GM19467 (cell line): Measurements from ENCODE around the gene ZMYND10.

Experiments
- ATAC-seq: cut with Tn5 transposase; IDR thresholded peaks from one replicate; pipeline ENCODE4 v1.9.1; 2021; ENCODE audit warnings: mild to moderate bottlenecking, moderate library complexity; ENCODE audit not compliant: unreplicated experiment

The ZMYND10 gene

DNA sequence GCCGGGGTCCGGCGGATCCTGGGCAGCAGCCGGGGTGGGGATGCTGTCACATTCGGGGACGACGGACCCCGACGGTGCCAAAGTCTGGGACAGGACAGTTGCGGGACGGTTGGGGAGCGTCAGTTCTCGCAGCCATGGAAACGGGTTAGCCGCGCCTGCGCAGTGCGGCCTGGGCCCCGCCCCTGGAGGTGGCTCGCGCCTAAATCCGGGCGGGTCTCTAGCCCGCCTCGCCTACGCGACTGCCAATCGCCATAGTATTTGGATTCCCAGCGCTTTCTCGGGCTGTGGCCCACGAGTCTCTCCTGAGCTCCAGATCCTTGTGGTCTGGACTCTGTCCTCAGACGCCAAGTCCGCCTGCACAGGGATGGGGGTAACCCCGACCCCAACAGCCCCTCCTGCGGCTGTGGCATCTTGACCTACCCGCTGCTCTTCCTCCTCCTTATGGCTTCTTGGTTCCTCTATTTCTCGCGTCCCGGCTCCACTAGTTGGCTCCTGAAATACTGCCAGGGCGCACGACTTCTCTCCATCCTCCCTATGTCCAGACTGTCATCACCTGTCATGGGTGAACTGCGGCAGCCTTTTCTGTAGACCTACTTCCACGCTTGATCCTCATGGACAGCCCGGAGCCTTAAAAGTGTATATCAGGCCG, at the start of gene ZMYND10:
Gene ZMYND10, minus strand, starts transcription at position 147 of the 649 bp plus-strand sequence. CDS start 153 bp downstream, outside the sequence.
- no peak for ATAC-seq

DNA sequence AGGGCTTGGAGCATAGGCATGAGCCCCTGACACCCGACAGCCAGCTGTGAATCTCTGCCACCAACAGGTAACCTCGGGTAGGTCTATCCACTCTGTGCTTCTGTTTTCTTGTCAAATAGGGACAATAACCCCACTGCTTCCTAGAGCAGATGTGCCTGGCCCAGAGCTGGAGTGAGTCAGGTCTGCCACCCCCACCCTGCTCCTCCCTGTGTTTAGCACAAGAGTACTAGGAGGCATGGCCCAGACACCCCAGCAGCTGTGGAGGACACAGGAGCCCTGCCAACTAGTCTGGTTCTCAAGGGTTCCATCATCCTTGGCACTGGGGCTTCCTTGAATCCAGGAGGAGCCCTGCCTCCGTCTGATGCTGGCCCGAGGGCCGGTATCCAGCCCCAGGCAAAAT, 47.5 kb upstream of the ZMYND10 start:
- no peak for ATAC-seq

DNA sequence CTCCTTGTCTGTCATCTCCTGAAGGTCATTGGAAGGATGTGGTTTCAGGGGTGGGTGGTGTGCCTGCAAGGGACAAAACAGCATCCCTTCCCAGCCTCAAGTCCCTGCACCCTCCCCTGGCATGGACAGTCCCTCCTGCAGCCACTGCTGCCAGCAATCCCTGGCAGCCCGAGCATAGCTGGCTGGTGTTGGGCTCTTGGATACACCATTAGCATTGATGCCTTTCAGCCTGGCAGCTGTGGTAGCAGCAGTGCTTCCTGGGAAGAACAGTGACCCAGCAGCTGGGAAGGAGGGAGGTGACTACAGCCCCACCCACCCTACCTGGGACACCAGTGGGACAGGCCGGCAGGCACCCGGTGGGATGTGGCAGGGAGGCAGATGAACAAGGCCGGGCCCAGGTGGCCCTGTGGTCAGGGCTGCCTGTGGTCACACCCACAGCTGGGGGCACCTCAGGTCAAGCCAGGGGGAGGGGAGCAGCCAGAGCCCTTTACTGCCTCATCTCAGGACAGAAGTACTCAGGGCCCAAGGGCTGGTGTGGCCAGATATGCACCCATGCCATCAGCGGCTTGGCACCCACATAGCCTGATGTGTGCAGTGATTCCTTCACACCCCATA, 46.7 kb upstream of the ZMYND10 start:
- ATAC-seq = no peak

DNA sequence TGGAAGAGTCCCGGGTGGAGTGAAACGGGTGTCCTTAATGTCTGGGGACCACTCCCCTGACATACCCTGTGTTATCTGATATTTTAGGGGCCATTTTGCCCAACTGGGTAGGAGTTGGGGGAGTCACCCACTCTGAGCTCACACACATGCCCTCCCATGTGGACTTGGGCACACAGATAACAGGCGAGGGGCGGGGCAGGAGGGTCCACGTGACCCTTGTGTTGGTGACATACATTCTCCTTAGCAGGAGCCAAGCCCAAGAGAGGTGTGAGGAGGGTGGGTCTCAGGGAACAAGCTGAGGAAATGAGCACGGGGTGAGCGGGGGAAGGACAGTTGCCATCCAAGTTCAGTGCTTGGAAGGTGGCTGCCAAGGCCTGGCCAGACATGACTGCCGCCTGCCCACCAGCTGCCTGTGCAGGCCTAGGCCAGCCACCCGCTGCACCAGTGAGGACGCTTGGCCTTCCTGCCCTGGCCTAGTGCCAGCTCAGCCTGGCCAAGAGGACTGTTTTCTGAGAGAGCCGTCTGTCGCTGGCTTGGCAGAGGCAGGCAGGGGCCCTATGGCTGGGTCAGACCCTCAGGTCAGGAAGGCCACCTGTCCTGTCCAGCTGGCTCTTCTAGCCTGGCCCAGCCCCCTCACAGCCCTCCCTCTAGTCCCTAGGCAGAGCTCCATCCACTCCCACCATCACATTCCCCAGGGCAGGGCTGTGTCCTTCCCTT, 45.1 kb upstream of the ZMYND10 start:
- no peak for ATAC-seq

DNA sequence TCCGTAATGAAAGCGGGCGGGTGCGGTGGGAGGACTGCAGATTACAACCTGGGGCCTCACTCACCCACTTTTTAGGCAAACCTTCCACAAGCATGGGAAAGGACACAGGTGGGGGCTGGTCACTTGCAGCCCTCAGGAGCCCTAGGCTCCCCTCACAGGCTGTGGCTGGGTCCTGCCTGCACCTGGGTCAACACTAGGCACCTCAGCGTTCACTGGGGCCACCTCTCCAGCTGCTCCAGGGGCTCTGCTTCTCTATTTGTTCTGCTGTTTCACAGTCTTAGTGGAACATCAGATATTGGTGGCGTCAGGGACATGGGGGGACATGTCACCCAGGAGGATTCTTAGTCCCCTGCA, 43.9 kb upstream of the ZMYND10 start:
- no peak for ATAC-seq

DNA sequence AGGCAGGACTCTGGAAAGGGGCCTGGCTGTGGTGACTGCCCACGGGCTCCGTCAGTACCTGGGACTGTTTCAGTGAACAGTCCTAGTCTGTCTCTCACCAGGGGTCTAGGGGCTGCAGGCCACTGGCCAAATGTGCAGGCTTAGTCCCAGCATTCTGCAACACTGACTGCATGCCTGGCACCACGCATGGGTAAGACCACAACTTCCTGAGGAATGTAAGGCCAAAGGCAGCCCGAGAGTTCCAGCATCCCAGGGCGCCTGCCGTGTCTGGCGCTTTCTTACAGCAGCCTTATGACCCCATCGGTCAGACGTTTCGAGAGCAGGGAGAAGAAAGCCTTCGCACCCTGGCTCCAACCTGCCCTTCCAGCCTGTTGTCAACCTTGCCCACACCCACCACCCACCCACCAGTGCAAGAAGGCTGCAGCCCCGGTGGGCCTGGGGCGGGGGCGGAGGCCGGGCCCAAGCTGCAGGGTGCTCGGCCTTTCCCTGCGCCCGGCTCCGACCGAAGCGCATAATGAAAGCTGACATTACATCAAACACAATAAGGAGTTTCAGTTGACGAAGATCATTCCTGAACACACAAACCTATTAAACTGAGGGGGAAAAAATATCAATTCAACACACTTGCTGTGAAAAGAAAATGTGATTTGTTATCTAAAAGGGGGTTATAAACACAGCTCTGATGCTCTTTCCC, 43.3 kb upstream of the ZMYND10 start:
- no peak for ATAC-seq

DNA sequence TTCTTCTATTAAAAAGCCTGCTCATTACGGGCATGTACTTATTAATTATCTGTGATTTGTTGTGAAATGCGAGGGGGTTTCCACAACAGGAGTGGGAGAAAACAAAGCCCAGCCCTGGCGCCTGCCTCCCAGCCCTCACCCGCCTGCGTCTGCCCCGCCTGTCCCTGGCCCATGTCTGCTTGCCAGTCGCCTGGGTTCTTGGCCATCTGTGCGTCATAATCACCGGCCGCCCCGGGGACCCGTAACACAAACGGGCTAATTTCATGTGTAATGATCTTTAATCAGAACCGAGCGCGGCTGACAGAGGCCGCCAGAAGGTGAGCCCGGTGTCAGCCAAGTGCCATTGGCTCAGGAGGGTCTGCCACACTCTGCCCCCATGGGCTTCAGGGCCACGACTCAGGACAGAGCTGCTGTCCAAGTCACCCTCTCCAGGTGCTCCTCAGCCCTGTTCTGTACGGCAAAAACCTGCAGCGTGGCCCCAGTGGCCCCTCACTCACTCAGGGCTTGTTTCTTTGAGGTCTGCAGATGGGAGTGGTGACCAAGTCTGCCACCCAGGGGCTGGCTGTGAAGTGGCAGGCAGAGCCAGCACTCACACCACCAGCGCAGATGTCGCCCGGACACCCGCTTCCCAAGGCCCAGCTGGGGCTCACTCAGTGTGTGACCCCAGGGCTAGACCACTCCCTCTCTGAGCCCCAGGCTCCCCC, 42.6 kb upstream of the ZMYND10 start:
- no peak for ATAC-seq

DNA sequence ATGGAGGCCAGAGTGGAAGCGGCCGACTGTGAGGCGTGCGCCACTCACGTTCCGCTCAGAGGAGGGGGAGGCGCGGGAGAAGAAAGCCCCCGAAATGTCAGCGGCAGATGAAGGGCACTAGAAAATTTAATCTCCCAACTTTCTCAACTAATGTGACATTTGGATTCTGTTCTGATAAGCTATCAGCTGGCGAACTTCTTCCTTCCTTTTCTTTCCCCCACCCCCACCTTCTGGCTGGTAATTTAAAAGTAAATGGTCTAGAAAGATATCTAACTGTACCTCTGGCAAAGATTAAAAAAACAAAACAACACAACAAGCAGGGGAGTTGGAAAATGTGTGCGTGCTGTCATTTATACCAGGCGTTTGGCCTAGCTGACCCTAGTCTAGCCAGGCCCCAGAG, 40.2 kb upstream of the ZMYND10 start:
- no peak for ATAC-seq

DNA sequence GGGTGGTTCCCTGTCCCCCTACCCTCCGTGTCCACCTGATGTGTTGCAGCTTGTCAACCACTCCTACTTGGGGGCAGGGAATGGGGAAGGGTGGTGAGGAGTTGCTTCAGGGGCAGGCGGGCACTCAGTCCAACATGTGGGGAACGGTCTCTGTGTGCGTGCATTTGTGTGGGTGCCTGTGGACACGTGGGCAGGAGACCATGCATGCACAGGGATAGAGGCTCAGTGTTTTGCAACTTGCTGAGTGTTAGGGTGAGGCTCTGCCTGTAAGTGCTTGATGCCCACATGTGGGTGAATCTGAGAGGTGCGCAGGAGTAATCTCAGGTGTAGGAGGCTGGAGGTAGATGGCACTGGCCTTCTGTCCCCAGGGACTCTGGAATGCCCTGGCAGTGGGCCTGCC, 38.2 kb upstream of the ZMYND10 start:
- no peak for ATAC-seq

DNA sequence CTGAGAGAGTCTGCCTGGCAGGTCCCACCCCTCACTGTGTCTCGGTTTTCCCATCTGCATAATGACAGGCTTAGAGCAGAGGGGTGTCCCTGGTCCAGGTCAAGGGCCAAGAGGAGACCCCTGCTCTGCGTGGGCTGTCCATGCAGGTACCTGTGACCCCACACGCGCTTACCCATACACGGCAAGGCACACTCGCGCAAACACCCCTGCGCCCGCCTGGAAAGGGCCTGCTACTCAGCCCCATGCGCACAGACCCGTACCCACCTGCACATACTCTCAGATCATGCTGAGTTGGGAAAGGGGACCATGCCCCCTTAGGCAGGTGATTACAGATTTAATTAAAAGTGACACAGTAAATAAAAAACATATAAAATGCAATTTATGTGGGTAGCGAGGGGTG, 37.2 kb upstream of the ZMYND10 start:
- ATAC-seq = no peak

DNA sequence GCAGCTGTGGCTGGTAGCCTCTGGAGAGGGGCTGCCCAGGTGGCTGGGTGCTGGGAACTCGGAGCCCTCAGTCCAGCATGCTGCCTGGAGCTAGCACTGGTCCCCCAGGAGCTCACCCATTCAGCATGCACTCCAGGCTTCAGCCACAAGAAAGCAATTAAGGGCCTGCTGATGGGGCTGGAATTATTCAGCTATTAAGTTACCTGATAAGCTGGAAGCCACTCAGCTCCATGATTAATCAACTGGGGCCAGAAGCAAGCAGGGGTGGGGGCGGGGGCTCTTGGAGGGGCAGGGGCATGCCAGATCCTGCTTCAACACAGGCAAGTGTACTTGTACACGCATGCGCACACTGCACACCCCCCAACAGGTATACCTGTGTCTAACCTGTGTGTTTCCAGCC, 35.9 kb upstream of the ZMYND10 start:
- ATAC-seq = no peak

DNA sequence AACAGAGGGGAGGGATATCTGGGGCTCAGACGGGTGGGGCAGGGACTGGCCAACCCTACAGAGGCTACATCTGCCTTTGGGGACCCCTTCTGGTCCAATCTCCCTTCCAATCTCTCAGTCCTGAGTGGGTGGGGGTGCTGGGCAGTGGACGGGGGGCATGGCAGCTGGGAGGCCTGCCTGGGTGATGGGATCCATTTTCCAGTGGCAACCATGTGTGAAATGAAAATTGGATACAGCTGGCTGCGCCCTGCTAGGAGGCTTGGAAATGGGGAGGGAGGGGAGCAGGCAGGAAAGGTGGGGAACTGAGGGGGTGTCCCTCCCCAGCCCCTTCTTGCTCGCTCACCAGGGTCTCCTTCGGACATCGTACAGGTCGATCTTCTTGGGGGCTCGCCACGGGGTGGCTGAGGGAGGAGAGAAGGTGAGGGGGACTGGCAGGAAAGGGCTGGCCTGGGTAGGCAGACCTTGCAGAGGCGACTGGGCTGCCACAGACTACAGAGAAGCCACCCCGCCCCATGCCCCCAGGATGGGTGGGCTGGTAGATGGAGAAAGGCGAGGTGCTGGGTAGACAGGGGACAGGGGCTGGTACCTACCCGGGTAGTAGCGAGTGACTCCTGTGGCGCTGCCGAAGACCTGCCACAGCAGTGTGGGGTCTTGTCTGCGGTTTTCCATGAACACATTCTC, 35.0 kb upstream of the ZMYND10 start:
- ATAC-seq = no peak

DNA sequence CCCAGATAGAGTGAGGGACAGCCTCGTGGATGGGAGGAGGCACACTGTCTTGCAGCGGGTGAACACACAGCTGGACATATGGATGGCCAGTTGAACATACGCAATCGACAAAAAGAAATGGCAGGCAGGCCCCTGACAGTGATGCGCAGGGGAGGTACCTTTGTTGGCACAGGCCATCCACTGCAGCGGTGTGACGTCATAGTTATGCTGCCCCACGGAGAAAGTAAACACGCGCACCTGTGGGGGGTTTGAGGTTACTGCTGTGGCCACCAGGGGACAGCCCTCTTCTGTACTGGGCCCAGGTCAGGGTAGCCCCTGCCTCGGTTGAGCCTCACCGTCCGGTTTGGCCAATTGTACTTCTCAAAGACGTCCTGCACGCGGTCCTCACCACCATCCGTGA, 33.2 kb upstream of the ZMYND10 start:
- ATAC-seq = no peak

DNA sequence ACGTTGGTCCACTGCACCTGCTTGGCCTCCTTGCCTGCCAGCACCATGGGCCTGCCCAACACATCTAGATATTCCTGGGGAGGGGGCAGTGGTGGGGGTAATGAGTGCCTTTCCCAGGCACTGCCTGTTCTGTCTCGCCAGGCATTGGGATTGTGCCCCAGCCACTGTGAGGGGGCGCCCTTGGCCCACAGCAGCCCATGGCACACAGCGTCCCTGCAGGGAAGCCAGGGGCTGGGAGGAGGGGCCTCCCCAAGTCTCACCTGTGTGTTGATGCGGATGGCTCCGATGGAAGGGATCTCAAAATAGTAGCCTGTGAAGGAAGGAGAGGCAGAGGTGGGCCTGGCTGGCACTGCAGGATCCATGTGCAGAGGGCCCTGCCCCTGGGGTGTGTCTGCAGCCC, 32.5 kb upstream of the ZMYND10 start:
- no peak for ATAC-seq

DNA sequence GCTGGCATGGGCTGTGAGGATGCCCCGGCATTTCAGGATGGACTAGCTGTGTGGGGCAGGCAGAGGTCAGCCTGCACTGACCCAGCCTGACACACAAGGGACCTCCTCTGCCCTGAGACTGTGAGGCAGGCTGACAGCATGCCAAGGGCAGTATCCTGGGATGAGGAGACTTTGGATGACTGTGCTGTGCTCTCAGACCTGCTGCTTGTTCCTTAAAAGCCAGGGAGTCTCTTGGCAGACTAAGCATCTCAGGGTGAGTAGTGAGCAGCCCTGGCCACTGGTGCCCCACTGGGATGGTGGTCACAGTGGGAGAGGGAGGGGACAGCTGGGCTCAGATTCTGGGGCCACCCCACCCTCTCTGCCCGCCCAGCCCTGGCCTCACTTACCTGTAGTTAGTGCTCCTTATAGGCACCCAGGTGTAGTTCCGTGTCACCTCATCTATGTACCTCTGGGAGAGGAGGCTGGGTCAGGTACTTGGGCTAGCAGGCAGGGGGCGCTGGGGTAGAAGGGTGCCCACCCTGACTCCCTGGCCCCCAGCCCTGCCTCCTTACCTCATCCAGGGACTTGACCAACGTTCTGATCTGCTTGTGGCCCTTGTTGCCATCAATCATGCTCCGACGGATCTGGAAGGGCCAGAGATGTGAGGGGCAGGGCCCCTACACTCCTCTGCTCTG, 29.9 kb upstream of the ZMYND10 start:
- no peak for ATAC-seq

DNA sequence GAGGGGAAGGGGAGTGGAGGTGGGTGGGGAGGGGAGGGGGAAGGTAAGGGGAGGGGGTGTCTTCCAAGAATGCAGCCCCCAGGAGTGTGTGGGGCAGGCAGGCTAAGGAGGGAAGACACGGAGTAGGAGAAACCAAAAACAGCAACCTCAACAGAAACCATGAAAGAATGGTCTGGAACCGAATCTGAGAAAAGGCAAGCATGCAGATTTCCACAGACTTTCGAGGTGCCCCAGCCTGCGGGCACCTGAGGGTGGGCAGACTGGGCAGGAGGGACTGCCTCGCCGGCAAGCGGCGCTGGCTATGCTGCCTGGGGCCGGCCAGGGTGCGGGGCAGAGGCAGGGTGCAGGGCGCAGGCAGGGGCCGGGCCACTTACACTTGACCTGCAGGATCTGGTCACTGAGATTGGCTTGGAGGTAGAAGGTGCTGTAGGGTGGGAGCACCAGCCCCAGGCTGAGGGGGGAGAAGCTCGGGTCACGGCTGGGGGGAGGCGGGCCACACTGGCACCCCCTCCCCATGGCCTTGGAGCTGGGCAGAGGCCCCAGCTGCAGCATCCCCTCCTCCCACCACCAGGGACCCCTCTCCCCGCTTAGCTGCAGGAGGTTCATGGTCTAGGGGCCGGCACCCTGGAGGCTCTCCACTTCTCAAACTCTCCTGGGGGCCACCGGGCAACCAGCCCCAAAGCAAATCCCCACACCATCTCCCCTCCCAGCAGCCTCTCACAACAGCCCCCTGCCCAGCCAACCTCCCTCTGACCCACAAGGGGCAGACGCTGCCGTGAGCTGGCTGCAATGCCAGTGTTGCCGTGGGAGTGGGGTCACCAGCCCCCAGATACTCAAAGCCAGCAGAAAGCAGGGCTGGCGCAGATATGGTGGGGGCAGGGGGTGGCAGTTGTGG, 29.1 kb upstream of the ZMYND10 start:
- ATAC-seq = no peak

DNA sequence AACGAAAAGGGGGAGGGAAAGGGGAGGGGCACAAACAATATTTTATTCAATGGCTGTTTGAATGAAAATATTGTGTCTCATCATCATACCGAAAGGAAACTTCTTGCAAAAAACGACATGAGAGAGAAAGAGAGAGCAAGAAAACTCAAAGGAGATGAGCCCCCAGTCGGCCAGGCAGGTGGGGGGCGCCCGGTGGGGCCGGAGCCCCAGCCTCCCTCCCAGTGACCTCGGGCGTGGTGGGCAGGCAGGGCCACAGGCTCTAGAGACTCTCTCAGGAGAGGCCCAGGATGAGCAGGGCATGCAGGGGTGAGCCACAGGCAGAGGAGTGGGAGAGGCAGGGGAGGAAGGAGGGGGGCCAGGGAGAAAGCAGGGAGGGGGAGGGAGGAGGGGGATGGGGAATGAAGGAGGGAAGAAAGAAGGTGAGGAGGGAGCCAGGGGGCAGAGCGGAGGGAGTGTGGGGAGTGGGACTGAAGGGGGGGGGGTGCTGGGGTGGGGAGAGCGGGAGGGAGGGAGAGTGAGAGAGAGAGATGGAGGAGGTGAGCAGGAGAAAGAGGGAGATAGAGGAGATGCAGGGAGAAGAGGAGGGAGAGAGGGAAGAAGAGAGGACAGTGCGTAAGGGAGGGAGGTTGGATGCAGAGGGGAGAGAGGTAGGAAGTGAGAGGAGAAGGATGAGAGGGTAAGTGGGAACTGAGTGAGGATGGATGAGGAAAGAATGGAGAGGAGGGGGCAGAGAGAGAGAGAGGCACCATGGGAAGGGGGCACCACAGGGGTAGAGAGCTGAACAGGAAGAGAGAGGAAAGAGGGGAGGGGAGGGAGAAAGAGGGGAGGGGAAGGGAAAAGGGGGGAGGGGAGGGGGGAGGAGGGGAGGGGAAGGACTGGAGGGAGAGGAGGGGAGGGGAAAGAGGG, 27.9 kb upstream of the ZMYND10 start:
- no peak for ATAC-seq

DNA sequence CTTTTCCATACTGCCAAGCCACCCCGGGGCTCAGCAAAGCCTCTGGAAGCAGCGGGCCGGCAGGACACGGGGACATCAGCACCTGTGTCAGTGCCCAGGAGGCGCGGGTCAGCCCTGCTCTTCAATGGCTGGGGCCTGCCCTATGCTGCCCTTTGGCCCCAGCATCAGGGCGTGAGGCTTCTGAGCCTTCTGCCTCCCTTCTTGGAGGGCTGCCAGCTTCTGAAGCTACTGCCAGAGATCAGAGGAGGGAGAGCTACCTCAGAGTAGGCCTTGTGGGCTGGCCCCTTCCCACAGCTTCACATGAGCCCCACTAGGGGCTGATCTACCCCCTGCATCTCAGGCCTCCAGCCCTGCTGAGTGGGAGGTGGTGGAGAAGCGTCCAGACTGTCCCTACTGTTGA, 26.8 kb upstream of the ZMYND10 start:
- ATAC-seq = no peak
